ENCODE results near the gene SENP6.
"Not testable (repeated sequence)": the region's sequence is repeated elsewhere in the genome, so short reads cannot be mapped to it uniquely, and the experiment has no call there.

The SENP6 gene

DNA sequence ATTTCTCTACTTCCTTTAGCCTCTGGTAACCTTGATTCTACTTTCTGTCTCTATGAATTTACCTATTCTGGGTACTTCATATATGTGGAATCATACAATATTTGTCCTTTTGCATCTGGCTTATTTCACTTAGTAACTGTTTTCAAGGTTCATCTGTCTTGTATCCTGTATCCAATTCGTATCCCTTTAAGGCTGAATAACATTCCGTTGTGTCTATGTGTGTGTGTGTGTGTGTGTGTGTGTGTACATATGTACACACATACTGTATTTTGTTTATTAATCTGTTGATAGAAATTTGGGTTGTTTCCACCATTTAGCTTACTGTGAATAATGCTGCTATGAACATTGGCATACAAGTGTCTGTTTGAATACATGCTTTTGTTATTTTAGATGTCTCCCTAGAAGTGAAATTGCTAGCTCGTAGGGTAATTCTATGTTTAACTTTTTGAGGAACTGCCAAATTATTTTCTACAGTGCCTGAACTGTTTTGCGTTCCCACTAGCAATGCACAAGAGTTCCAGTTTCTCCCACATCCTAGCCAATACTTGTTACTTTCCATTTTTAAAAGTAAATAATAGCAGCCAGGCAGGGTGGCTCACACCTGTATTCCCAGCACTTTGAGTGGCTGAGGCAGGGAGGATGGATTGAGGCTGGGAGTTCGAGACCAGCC, 17.7 kb downstream of the SENP6 start:
- Histone ChIP-seq H3K4me1 (ENCODE audit: control insufficient read depth, insufficient read depth, low read length) (no peaks in the 10 kb centered on the region), H3K9me3 (ENCODE audit: control insufficient read depth, low read length) (no peaks in the 10 kb centered on the region), H3K27me3 (ENCODE audit: control insufficient read depth, insufficient read depth, low read length, poor library complexity, severe bottlenecking) (no peaks in the 10 kb centered on the region), H3K27ac (ENCODE audit: insufficient read depth, low read depth, low read length, poor library complexity, severe bottlenecking) (no peak overlapping the region), H3K4me3 (ENCODE audit: insufficient read depth, low read depth, low read length) (no peak overlapping the region), H3K36me3 (ENCODE audit: control insufficient read depth, insufficient read depth, low read length) (peaks cover 4% of the 10 kb centered on the region)
- WGBS, 2 experiments, result 88 to 99% methylated on average over 5 of the region's 5 CpGs

DNA sequence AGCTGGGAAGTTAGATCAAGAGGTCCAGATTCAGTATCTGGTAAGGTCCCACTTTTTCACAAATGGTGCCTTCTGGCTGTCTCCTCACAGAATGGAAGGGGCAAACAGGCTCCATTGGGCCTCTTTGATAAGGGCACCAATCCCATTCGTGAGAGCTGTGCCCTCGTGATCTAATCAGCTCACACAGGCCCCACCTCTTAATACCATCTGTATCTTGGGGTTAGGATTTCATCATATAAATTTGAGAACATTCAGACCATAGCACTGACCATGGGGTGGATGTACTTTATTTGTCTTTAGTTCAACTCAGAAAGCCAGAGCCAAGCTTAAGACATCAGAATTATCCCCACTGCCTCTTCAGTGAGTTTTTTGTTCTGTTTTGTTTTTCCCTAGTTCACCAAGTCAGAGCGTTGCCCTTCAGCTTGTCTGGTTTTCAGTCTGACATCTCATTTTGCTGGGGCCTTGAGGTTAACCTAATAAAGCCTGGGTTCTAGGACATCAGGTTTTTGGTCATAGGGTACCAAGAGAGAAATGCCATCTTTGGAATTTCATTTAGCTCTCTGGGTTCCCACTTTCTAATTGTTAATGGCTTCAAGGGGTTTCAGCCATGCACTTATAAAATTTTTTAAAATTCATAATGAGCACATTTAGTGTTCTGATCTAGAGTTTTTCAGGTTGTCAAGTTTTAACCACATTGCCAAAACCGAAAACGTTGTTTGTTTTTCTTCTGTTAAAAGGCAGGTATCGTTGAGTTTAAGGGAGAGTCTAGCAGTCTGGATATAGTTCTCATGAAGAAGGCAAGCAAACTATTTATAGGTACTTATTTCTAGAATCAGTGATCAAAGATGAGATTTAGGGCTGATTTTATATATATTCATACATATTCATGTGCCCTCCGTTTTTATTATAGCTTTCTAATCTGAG, 19.0 kb downstream of the SENP6 start:
- Histone ChIP-seq H3K27me3 (ENCODE audit: control insufficient read depth, insufficient read depth, low read length, poor library complexity, severe bottlenecking) (no peaks in the 10 kb centered on the region), H3K36me3 (ENCODE audit: control insufficient read depth, insufficient read depth, low read length) (peaks cover 4% of the 10 kb centered on the region), H3K9me3 (ENCODE audit: control insufficient read depth, low read length) (no peaks in the 10 kb centered on the region), H3K4me3 (ENCODE audit: insufficient read depth, low read depth, low read length) (no peak overlapping the region), H3K4me1 (ENCODE audit: control insufficient read depth, insufficient read depth, low read length) (no peaks in the 10 kb centered on the region), H3K27ac (ENCODE audit: insufficient read depth, low read depth, low read length, poor library complexity, severe bottlenecking) (no peak overlapping the region)
- WGBS, 2 experiments, result 91 to 92% methylated on average over 6 of the region's 7 CpGs

DNA sequence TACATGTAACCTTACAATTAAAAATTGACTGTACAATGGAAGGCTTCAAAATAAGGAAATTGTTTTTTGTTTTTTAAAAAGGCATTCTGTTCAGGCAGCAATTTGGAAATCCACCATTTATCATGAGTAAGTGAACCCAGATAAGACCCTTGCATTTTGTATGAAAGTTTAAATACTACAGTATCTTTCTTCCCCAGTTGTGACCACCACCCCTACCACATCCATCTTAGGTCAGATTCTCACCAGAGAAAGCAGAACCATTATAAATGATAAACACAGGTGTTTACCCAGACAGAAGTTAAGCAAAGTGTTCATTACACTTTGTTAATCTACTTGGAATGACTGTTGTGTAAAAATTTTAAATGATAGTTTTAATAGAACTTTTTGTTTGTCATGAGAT, 20.2 kb downstream of the SENP6 start:
- Histone ChIP-seq H3K27me3 (ENCODE audit: control insufficient read depth, insufficient read depth, low read length, poor library complexity, severe bottlenecking) (no peaks in the 10 kb centered on the region), H3K4me1 (ENCODE audit: control insufficient read depth, insufficient read depth, low read length) (no peaks in the 10 kb centered on the region), H3K36me3 (ENCODE audit: control insufficient read depth, insufficient read depth, low read length) (peaks cover 6% of the 10 kb centered on the region)

GRCh38 chr6:75623491-75623890, 21.8 kb downstream of the SENP6 start:
- WGBS, 2 experiments, result 100% methylated on average over 1 of the region's 1 CpG
- H3K36me3 ChIP-seq (ENCODE audit: control insufficient read depth, insufficient read depth, low read length), result peaks cover 8% of the 10 kb centered on the region
- no peaks in the 10 kb centered on the region for H3K27me3 ChIP-seq (ENCODE audit: control insufficient read depth, insufficient read depth, low read length, poor library complexity, severe bottlenecking)
- no peak overlapping the region for H3K4me3 ChIP-seq (ENCODE audit: insufficient read depth, low read depth, low read length)
- H3K27ac ChIP-seq (ENCODE audit: insufficient read depth, low read depth, low read length, poor library complexity, severe bottlenecking), result no peak overlapping the region
- no peaks in the 10 kb centered on the region for H3K9me3 ChIP-seq (ENCODE audit: control insufficient read depth, low read length)
- H3K4me1 ChIP-seq (ENCODE audit: control insufficient read depth, insufficient read depth, low read length), result no peaks in the 10 kb centered on the region

More for the DNA sequence above, 20.2 kb downstream of the SENP6 start:
- Histone ChIP-seq H3K4me3 (ENCODE audit: insufficient read depth, low read depth, low read length) (no peak overlapping the region), H3K27ac (ENCODE audit: insufficient read depth, low read depth, low read length, poor library complexity, severe bottlenecking) (no peak overlapping the region), H3K9me3 (ENCODE audit: control insufficient read depth, low read length) (no peaks in the 10 kb centered on the region)

GRCh38 chr6:75624335-75624734, 22.7 kb downstream of the SENP6 start:
- Histone ChIP-seq H3K36me3 (ENCODE audit: control insufficient read depth, insufficient read depth, low read length) (peaks cover 8% of the 10 kb centered on the region), H3K4me3 (ENCODE audit: insufficient read depth, low read depth, low read length) (no peak overlapping the region)
- 99% methylated on average over 4 of the region's 4 CpGs for WGBS, 2 experiments

DNA sequence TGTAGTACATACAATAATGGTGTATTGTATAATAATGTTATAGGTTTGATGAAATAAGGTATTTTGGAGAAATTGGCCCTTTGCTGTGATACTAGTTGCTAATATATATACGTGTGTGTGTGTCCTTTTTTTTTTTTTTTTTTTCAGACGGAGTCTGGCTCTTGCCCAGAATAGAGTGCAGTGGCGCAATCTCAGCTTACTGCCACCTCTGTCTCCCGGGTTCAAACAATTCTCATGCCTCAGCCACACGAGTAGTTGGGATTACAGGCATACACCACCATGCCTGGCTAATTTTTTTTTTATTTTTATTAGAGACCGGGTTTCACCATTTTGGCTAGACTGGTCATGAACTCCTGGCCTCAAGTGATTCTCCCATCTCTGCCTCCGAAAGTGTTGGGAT, 23.3 kb downstream of the SENP6 start:
- no peak overlapping the region for H3K27ac ChIP-seq (ENCODE audit: insufficient read depth, low read depth, low read length, poor library complexity, severe bottlenecking)
- H3K4me3 ChIP-seq (ENCODE audit: insufficient read depth, low read depth, low read length), result no peak overlapping the region
- no peaks in the 10 kb centered on the region for H3K9me3 ChIP-seq (ENCODE audit: control insufficient read depth, low read length)
- 93 to 97% methylated on average over 7 of the region's 7 CpGs for WGBS, 2 experiments
- no peaks in the 10 kb centered on the region for H3K4me1 ChIP-seq (ENCODE audit: control insufficient read depth, insufficient read depth, low read length)
- H3K36me3 ChIP-seq (ENCODE audit: control insufficient read depth, insufficient read depth, low read length), result peaks cover 8% of the 10 kb centered on the region
- no peaks in the 10 kb centered on the region for H3K27me3 ChIP-seq (ENCODE audit: control insufficient read depth, insufficient read depth, low read length, poor library complexity, severe bottlenecking)

More at GRCh38 chr6:75624335-75624734, 22.7 kb downstream of the SENP6 start:
- H3K27ac ChIP-seq (ENCODE audit: insufficient read depth, low read depth, low read length, poor library complexity, severe bottlenecking), result no peak overlapping the region
- H3K9me3 ChIP-seq (ENCODE audit: control insufficient read depth, low read length), result no peaks in the 10 kb centered on the region
- H3K4me1 ChIP-seq (ENCODE audit: control insufficient read depth, insufficient read depth, low read length), result no peaks in the 10 kb centered on the region
- no peaks in the 10 kb centered on the region for H3K27me3 ChIP-seq (ENCODE audit: control insufficient read depth, insufficient read depth, low read length, poor library complexity, severe bottlenecking)

GRCh38 chr6:75626561-75626960, 24.9 kb downstream of the SENP6 start:
- Histone ChIP-seq H3K36me3 (ENCODE audit: control insufficient read depth, insufficient read depth, low read length) (peaks cover 8% of the 10 kb centered on the region), H3K4me3 (ENCODE audit: insufficient read depth, low read depth, low read length) (no peak overlapping the region), H3K27me3 (ENCODE audit: control insufficient read depth, insufficient read depth, low read length, poor library complexity, severe bottlenecking) (no peaks in the 10 kb centered on the region), H3K4me1 (ENCODE audit: control insufficient read depth, insufficient read depth, low read length) (no peaks in the 10 kb centered on the region), H3K27ac (ENCODE audit: insufficient read depth, low read depth, low read length, poor library complexity, severe bottlenecking) (no peak overlapping the region), H3K9me3 (ENCODE audit: control insufficient read depth, low read length) (no peaks in the 10 kb centered on the region)
- WGBS, 2 experiments, result no CpG with 5 or more reads among the region's 2 CpGs

- not testable (repeated sequence) for H3K27ac ChIP-seq (ENCODE audit: insufficient read depth, low read depth, low read length, poor library complexity, severe bottlenecking); H3K36me3 ChIP-seq (ENCODE audit: control insufficient read depth, insufficient read depth, low read length); H3K4me3 ChIP-seq (ENCODE audit: insufficient read depth, low read depth, low read length); H3K9me3 ChIP-seq (ENCODE audit: control insufficient read depth, low read length); H3K27me3 ChIP-seq (ENCODE audit: control insufficient read depth, insufficient read depth, low read length, poor library complexity, severe bottlenecking); H3K4me1 ChIP-seq (ENCODE audit: control insufficient read depth, insufficient read depth, low read length)
- WGBS, 2 experiments, result 94 to 96% methylated on average over 8 to 9 of the region's 9 CpGs
Measured at GRCh38 chr6:75627708-75628107, 26.0 kb downstream of the SENP6 start.

DNA sequence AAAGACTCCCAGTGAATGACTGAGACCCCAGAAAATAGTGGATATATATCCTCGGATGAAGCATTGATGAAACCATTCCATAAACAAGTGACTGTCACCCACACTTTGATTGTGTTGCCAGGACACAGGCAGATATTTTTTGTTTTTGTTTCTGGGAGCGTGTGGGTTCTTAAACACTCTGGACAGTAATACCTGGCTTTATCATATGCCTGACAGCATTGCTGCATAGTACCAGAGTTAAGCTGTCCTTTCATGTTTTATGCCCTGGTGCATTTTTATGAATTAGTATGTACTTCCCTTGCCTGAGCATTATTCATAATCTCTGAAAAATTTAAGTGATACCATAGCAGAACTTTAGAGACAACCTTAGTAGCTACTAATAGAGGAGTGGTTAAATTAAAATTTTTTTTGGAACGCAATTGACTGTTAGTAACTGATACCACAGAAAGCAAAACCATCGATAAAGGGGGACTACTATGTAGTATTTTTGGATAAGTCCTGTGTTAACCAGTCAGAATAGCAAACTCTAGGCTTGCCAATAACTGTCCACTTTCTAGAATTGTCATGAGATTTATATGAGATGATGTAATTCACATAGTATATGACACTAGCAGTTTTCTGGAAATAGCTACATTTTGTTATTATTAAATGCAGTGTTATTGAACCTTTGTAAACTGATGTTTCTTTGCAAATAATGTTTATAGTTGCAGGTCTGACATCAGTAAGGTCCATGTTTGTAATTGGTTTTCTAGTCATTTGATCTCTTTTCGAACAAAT, 30.4 kb downstream of the SENP6 start:
- H3K27ac ChIP-seq (ENCODE audit: insufficient read depth, low read depth, low read length, poor library complexity, severe bottlenecking), result no peak overlapping the region
- no peaks in the 10 kb centered on the region for H3K4me1 ChIP-seq (ENCODE audit: control insufficient read depth, insufficient read depth, low read length)
- WGBS, 2 experiments, result 91 to 93% methylated on average over 5 of the region's 5 CpGs
- H3K36me3 ChIP-seq (ENCODE audit: control insufficient read depth, insufficient read depth, low read length), result no peaks in the 10 kb centered on the region
- H3K4me3 ChIP-seq (ENCODE audit: insufficient read depth, low read depth, low read length), result no peak overlapping the region
- no peaks in the 10 kb centered on the region for H3K27me3 ChIP-seq (ENCODE audit: control insufficient read depth, insufficient read depth, low read length, poor library complexity, severe bottlenecking)
- H3K9me3 ChIP-seq (ENCODE audit: control insufficient read depth, low read length), result no peaks in the 10 kb centered on the region

GRCh38 chr6:75633045-75633444, 31.4 kb downstream of the SENP6 start:
- Histone ChIP-seq H3K27me3 (ENCODE audit: control insufficient read depth, insufficient read depth, low read length, poor library complexity, severe bottlenecking) (no peaks in the 10 kb centered on the region), H3K4me3 (ENCODE audit: insufficient read depth, low read depth, low read length) (no peak overlapping the region), H3K4me1 (ENCODE audit: control insufficient read depth, insufficient read depth, low read length) (no peaks in the 10 kb centered on the region), H3K36me3 (ENCODE audit: control insufficient read depth, insufficient read depth, low read length) (no peaks in the 10 kb centered on the region), H3K9me3 (ENCODE audit: control insufficient read depth, low read length) (no peaks in the 10 kb centered on the region), H3K27ac (ENCODE audit: insufficient read depth, low read depth, low read length, poor library complexity, severe bottlenecking) (no peak overlapping the region)
- 97 to 100% methylated on average over 1 of the region's 1 CpG for WGBS, 2 experiments

Measured in ectodermal cell (in vitro differentiated cells).